Hematopoietic multipotent progenitor cell treated with erythropoietin and hydrocortisone succinate and interleukin-3 and kit ligand, for 17 days (in vitro differentiated cells): ENCODE measurements around the gene ARHGAP45.

ENCODE experiments used
- DNase-seq: peaks from one replicate; pipeline ENCODE4 v3.0.0-alpha.2; 2015; ENCODE audit warnings: low spot score

Gene ARHGAP45

DNA sequence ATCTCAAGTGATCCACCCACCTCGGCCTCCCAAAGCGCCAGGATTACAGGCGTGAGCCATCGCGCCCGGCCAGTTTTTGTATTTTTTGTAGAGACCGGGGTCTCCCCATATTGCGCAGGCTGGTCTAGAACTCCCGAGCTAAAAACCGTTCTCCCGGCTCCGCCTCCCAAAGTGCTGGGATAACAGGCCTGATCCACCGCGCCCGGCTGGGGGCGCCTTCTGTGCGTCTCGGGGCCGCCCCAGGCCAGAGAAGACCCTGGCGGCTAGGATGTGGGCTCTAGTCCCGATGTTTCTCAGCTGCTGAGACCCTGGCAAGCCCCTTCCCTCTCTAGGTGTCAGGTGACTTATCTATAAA lies 3.6 kb downstream of the ARHGAP45 start:
- DNase-seq = no peak

DNA sequence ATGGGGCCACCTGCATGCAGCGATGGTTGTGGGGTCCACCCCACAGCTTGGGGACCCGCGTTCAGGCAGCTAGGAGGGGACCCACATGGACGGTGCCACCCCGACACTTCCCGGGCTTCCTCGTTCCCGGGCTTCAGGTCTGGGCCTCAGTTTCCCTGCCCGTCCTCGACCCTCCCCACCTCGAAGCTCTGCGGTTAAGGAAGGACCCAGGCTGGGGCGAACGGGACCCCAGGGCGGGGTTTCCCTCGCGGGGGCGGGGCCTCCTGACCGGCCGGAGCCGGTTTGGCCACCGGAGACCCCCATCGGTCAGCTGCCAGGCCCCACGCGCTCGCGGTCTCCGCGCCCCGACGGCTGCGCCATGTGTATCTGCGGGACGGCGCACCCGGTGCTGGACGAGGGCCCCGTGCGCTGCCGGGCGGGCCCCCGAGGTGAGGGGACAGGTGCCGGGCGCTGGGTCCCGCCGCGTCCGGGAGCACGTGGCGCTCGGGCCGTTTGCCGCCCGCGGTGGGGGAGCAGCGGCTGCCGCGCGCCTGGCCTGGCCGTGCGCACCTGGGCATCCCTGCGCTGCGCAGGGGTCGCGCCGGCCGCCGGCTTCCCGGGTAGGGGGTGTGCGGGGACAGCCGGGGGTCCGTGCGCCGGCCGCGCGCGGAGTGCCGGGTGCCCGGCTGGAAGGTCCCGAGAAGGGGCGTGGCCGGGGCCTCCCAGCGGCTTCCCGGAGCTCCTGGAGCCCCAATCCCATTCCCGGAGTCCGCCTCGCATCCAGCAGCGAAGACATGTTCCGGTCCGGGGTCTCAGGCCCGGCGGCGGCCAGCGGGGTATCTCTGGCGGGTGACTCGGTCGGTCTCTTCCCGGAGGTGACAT lies 4.2 kb downstream of the ARHGAP45 start:
- no peak for DNase-seq

DNA sequence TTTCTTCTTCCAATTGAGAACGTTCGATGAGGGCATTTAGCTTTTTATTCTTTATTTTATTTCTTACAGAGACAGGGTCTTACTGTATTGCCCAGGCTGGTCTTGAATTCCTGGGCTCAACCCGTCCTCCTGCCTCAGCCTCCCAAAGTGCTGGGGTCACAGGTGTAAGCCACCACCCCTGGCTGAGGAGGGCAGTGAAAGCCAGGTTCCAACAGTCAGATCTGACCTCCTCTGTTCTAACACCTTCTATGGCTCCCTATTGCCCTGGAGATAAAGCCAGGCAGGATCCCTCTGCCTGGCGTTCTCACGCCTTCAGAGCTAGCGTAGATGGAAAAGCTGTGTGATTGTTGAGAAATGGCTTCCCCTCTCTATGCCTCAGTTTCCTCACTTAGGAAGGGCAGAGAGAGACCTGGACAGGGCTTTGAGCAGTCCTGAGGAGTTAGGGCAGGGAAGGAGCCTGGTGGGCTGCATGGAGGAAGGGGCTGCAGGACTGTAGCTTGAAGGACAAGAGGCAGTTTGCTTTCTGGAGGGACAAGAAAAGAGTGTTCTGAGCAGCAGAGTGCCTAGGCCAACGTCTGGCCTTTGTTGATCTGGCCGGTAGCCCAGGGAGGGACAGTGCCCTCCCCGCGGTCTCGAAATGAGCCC lies 5.5 kb downstream of the ARHGAP45 start:
- DNase-seq = no peak

DNA sequence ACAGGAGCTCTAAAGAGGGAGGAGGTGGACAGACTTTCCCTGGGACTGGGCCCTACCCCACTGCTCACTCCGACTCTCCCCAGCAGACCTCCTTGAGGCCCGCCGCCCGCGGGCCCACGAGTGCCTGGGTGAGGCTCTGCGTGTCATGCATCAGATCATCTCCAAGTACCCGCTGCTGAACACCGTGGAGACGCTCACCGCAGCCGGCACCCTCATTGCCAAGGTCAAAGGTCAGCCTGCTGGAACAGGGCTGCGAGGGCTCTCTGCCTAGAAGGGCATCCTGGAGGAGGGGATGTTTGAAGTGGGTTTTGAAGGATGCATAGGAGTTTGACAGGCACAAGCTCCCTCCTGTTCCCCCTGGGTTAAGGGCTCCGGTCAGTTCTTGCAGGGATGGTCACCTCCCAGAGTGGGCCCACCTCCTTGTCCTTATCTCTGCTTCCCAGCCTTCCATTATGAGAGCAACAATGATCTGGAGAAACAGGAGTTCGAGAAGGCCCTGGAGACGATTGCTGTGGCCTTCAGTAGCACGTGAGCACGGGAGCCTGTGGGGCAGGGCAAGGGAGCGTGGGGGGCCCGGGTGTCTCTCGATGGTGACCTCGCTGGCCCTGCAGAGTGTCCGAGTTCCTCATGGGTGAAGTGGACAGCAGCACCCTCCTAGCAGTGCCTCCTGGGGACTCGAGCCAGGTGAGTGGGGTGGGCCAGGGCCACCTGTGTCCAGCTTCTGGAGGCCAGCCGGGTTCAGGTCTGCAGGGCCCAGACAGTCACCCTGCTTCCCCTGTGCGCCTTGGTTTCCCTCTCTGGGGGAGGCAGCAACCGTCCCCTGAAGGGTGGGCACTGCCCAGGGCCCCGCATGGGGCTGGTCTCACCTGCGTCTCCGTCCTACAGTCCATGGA lies 6.3 kb downstream of the ARHGAP45 start:
- no peak for DNase-seq

DNA sequence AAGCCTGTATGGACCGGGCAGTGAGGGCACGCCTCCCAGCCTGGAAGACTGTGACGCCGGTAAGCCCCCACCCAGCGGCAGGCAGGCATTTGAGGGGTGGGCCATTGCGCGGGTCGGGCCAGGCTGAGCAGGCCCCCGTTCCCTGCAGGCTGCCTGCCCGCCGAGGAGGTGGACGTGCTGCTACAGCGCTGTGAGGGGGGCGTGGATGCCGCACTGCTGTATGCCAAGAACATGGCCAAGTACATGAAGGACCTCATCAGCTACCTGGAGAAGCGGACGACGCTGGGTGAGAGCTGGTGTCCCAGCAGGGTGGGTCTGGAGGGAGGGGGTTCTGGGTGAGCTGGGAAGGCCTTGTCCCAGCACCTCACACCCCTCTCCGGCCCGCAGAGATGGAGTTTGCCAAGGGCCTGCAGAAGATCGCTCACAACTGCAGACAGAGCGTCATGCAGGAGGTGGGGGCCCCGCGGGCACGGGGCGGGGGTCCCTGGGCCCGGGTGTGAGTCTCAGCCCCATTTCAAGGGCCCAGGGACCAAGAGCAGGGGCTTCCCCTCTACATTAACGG lies 7.1 kb downstream of the ARHGAP45 start:
- DNase-seq = no peak

DNA sequence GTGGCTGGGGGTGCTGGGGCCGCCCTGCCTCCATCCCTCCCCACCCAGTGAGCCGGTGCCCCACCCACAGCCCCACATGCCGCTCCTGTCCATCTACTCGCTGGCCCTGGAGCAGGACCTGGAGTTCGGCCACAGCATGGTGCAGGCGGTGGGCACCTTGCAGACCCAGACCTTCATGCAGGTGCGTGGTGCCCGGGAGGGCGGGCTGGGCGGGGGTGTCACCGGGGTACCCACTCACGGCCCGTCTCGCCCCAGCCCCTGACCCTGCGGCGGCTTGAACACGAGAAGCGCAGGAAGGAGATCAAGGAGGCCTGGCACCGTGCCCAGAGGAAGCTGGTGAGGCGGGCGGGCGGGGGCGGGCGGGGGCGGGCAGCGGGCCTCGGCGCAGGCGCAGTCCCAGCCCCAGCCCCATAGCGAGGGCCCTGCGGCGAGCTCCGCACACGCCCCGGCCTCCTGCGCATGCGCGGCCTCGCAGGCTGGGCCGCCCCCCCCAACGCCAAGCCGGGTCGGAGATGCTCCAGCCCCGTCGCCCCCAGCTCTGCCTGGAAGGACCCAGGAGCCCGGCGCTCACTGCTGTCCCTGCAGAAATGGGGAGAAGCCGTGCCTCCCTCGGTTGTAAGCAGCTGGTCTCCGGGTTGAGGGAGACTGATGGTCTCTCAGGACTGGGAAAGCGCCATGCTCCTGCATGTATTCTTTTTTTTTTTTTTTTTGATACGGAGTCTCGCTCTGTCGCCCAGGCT lies 7.7 kb downstream of the ARHGAP45 start:
- peak; percentile 85 for DNase-seq

DNA sequence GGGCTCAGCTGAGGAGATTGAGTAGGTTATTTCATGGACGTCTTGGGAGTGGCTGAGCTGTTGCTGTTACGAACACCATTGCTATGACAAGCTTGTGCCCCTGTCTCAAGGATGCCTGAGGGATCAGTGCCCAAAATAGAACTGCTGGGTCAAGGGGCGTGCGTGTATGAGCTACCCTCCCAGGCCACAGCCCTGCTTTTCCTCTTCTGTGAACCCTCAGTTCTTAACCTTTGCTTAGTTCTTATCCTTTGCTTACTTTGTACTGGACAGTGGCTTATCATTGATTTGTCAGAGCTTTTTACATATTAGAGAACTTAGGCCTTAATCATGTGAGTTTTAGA lies 9.0 kb downstream of the ARHGAP45 start:
- no peak for DNase-seq

DNA sequence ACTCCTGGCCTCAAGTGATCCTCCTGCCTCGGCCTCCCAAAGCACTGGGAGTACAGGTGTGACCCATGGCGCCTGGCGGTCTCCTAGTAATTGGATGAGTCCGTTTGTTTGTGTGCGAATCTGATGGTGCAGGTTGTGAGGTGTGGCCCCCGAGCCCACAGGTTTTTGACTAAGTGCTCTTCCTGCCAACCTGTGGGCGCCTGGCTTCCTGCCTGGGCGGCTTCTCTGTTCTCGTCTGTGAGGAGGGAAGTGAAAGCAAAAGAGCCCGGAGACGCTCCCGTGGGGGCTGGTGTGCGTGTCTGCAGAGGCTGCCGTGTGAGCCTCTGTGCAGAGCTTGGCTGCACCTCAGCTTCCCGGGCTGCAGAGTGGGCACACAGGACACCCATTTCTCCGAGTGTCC lies 10.0 kb downstream of the ARHGAP45 start:
- no peak for DNase-seq

DNA sequence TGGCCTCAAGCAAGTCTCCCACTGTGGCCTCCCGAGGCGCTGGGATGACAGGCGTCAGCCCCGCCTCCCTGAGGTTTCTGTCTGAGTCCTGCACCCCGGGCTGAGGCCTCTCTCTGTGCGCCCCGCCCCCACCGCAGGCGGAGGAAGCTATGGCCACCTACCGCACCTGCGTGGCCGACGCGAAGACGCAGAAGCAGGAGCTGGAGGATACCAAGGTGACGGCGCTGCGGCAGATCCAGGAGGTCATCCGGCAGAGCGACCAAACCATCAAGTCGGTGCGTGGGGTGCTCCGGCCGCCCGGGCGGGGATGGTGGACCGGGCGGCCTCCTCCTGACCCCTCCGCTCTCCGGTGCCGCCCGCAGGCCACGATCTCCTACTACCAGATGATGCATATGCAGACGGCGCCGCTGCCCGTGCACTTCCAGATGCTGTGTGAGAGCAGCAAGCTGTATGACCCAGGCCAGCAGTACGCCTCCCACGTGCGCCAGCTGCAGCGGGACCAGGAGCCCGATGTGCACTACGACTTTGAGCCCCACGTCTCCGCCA lies 12.7 kb downstream of the ARHGAP45 start:
- no peak for DNase-seq

DNA sequence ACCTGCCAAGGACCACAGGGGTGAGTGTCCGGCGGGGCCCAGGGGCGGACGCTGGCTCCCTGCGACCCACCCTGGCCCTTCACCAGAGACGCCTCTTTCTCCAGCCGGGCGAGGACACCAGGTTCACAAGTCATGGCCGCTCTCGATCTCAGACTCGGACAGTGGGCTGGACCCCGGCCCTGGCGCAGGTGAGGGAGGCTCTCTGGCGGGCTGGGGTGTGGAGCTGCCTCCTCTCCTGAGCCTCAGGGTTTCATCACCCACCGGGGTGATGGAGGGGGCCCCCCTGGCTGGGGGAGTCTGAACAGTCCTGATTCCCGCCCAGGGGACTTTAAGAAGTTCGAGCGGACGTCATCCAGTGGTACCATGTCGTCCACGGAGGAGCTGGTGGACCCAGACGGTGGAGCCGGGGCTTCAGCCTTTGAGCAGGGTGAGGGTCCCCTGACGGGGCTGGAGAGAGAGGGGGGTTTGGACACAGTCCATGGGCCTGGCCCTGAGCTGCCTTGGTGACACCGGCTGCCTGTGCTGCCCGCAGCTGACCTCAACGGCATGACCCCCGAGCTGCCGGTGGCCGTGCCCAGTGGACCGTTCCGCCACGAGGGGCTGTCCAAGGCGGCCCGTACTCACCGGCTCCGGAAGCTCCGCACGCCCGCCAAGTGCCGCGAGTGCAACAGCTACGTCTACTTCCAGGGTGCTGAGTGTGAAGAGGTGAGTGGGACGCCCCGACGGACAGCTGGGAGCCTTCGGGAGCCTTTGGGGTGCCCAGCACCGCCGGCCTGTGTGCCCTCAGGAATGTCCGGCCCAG lies 13.6 kb downstream of the ARHGAP45 start:
- DNase-seq = no peak

DNA sequence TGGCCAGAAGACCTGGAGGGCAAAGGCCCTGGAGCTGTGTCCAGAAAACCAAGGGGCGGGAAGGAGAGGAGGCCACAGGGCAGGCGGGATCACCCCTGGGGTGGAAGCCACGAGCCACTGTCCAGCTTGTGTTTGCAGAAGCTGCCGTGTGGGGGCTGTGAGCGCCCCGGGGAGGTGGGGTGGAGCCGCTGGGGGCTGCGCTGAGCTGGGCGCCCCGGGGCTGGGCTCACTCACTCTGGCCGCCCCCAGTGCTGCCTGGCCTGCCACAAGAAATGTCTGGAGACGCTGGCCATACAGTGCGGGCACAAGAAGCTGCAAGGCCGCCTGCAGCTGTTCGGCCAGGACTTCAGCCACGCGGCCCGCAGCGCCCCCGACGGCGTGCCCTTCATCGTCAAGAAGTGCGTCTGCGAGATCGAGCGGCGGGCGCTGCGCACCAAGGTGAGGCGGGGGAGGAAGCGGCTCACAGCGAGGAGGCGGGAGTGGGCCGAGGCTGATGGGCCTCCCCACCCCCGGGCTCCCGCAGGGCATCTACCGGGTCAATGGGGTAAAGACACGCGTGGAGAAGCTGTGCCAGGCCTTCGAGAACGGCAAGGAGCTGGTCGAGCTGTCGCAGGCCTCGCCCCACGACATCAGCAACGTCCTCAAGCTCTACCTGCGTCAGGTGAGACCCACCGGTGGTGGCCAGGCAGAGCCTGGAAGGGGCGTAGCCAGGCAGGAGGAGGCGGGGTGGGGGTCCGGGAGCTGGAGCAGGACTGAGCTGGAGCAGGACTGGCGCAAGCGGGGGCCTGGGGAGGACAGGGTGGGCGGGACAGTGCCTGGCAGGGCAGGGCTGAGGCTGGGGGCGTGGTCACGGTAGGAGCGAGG lies 14.6 kb downstream of the ARHGAP45 start:
- DNase-seq = no peak

DNA sequence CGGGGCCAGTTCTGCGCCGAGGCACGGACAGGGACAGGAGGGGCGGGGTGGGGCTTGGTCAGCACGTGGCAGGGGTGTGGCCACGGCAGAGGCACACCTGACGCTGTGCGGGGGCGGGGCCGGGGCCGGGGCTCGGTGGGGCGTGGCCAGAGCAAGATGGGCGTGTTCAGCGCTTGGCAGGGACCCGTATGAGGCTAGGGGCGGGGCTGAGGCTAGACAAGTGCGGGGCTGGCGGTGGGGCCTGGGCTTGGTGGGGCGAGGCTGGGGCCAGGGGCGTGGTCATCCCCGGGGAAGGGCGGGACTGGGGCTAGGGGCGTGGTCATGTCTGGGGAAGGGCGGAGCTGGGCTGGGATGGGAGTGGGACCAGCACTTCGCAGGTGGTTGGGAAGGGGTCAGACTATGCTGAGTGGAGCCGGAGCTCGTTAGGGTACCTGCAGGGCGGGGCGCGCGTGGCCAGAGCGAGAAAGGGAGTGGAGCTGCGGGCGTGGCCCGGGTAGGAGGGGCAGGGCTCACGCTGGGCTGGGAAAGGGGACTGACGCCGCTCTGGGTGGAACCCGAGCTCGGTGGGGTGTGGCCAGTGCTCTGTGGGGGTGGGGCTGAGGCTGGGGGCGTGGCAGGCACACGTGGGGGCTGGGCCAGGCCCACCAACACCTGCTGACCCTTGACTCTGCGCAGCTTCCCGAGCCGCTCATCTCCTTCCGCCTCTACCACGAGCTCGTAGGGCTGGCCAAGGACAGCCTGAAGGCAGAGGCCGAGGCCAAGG lies 15.4 kb downstream of the ARHGAP45 start:
- DNase-seq = peak; percentile 61

DNA sequence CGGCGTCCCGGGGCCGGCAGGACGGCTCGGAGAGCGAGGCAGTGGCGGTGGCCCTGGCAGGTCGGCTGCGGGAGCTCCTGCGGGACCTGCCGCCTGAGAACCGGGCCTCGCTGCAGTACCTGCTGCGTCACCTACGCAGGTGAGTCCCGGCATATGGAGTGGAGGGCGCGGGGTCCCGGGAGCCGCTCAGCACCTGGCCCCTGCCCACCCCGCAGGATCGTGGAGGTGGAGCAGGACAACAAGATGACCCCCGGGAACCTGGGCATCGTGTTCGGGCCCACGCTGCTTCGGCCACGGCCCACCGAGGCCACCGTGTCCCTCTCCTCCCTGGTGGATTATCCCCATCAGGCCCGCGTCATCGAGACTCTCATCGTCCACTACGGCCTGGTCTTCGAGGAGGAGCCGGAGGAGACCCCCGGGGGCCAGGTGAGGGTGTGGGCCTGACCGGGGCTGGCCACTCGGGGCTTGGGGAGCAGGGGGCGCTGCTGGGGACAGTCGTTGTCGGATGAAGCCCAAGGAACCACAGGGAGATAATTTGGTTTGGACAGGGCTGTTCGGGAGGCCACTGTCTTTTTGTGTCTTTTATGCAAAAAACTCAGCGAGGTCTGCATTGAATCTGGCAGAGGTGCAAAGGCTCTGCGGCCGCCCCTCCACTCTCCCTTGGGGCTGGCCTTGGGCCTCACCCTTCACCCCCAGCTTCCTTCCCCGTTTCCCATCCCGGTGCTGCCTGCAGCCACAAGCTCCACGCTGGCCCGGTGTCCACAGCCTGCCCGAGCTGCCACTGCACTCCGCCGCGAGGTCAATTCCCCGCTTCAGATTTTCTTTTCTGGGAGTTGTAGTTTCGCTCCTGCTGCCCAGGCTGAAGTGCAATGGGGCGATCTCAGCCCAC lies 16.2 kb downstream of the ARHGAP45 start:
- DNase-seq = no peak

DNA sequence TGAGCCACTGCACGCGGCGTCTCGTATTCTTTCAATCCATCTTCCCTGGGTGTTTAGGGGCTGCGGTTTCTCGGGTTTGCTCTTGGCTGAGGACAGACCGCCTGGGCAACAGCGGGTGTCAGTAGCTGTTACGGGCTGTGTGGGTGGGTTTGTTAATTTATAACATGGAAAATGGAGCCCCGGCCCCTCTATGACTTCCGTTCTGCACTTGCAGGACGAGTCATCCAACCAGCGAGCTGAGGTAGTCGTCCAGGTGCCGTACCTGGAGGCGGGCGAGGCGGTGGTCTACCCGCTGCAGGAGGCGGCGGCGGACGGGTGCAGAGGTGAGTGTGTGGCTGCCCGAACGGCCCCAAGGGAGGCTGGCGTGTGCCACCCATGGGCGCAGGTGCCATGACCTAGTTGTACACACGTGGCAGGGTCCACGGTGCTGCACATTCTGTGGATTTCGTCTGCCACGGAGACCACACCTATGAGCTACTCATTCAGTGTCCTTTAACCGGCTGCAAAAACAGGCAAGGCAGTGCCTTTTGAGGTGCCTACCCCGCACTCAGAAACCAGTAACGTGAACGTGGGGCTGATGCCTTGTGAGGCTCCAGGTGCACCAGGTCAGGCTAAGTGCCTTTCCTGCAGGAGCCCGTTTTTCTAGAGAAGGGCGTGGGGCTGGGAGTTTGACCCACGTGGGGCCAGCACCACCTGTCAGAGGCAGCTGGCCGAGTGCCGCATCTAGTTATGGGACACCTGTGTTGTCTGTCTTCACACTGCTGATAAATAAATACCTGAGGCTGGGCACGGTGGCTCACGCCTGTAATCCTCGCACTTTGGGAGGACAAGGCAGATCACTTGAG lies 17.3 kb downstream of the ARHGAP45 start:
- no peak for DNase-seq

DNA sequence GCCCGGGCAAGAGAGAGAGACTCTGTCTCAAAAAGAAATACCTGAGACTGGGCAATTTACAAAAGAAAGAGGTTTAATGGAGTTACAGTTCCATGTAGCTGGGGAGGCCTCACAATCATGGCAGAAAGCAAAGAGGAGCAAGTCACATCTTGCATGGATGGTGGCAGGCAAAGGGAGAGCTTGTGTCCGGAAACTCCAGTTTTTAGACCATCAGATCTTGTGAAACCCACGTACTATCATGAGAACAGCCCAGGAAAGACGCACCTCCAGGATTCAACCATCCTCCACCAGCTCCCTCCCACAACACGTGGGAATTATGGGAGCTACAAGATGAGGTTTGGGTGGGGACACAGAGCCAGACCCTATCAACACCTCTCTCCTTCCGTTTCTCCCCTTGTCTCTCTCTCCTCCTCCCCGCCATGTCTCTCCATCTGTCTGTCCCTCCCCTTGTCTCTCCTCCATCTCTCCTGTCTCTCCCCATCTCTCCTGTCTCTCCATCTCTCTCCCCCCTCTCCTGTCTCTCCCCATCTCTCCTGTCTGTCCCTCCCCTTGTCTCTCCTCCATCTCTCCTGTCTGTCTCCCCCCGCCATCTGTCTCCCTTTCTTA lies 18.2 kb downstream of the ARHGAP45 start:
- DNase-seq = no peak

DNA sequence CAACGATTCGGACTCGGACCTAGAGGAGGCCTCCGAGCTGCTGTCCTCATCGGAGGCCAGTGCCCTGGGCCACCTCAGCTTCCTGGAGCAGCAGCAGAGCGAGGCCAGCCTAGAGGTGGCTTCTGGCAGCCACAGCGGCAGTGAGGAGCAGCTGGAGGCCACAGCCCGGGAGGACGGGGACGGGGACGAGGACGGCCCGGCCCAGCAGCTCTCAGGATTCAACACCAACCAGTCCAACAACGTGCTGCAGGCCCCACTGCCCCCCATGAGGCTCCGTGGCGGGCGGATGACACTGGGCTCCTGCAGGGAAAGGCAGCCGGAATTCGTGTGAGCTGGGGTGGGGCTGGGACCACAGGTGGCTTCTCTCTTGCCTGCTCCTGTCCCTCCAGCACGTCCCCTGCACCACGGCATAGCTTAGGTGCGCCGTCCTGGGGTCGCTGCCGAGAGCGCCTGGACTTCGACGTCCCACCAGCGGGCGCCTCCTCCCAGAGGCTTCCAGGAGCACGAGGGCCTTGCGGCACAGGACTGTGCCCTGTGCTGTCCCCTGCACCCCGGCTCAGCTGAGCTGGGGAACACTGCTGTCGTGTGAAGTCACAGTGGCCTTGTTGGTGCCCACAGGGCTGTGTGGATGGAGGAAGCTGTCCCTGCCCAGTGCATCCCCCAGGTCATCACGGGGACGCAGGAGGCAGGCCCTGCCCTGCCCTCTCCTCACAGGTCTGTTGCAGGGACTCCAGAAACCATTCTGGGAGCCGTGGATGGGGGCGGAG lies 18.9 kb downstream of the ARHGAP45 start:
- DNase-seq = no peak
